Measurements from ENCODE around the gene NDN.

Gene NDN

GRCh38 chr15:23646165-23647000 lies 40.7 kb downstream of the NDN start:
- Histone ChIP-seq H3K27ac (no peak overlapping the region), H3K4me1 (ENCODE audit: control insufficient read depth in 1 of 2, insufficient read depth in 1 of 2, low read depth in 1 of 2, low read length in 1 of 2) (no peaks in the 10 kb centered on the region), H3K36me3 (no peaks in the 10 kb centered on the region), H3K9me3 (no peaks in the 10 kb centered on the region), H3K27me3 (peaks cover 36% of the 10 kb centered on the region), H3K4me3 (ENCODE audit: low read depth in 1 of 2, low read length in 1 of 2) (no peak overlapping the region)
- TF ChIP-seq, protein P1, sequence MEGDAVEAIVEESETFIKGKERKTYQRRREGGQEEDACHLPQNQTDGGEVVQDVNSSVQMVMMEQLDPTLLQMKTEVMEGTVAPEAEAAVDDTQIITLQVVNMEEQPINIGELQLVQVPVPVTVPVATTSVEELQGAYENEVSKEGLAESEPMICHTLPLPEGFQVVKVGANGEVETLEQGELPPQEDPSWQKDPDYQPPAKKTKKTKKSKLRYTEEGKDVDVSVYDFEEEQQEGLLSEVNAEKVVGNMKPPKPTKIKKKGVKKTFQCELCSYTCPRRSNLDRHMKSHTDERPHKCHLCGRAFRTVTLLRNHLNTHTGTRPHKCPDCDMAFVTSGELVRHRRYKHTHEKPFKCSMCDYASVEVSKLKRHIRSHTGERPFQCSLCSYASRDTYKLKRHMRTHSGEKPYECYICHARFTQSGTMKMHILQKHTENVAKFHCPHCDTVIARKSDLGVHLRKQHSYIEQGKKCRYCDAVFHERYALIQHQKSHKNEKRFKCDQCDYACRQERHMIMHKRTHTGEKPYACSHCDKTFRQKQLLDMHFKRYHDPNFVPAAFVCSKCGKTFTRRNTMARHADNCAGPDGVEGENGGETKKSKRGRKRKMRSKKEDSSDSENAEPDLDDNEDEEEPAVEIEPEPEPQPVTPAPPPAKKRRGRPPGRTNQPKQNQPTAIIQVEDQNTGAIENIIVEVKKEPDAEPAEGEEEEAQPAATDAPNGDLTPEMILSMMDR (IDR thresholded peaks at IDR 0.05): no peak

DNA sequence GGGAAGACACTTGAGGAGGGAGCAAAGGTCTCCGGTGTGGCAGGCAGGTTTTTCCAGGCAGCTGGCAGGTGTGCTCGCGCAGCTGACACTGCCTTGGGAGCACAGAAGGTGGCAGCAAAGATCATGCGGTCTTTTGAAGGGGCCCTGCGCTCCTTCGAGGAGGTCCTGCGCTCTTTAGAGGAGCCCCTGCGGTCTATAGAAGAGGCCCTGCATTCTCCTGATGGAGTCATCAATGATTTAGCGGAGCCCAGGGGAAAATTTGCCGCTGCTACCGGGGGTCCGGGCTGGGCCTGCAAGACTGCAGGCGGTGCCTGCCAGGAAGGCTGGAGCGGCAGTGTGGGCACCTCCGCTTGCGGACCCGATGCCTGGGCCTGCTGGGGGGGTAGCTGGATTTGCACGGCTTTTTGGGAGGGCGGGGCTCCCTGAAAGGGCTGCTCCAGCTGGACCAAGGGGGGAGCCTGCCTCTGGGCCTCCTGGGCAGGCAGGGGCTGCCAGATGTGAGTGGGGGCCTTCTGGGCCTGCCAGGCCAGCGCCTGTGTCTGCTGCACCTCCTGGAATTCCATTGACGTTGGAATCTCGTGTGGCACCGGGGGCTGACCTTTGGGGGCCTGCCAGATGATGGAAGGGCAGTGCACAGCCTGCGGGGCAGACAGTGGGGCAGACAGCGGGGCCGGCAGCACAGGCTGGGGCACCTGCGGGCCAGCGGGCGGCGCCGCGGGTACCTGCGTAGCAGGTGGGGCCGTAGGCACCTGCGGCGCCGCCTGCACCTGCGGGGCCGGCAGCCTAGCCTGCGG lies 41.5 kb downstream of the NDN start:
- H3K27me3 ChIP-seq: peaks cover 36% of the 10 kb centered on the region
- no peak overlapping the region for H3K4me3 ChIP-seq (ENCODE audit: low read depth in 1 of 2, low read length in 1 of 2)
- H3K9me3 ChIP-seq: no peaks in the 10 kb centered on the region
- H3K36me3 ChIP-seq: no peaks in the 10 kb centered on the region
- no peaks in the 10 kb centered on the region for H3K4me1 ChIP-seq (ENCODE audit: control insufficient read depth in 1 of 2, insufficient read depth in 1 of 2, low read depth in 1 of 2, low read length in 1 of 2)
- H3K27ac ChIP-seq: no peak overlapping the region
- TF ChIP-seq, protein P1 (IDR thresholded peaks at IDR 0.05): no peak

GRCh38 chr15:23644829-23645228 lies 42.3 kb downstream of the NDN start:
- TF ChIP-seq, protein P1 (IDR thresholded peaks at IDR 0.05): no peak
- Histone ChIP-seq H3K27me3 (peaks cover 33% of the 10 kb centered on the region), H3K9me3 (no peaks in the 10 kb centered on the region)

GRCh38 chr15:23642413-23643044 lies 44.6 kb downstream of the NDN start:
- Histone ChIP-seq H3K4me3 (ENCODE audit: low read depth in 1 of 2, low read length in 1 of 2) (no peak overlapping the region), H3K36me3 (no peaks in the 10 kb centered on the region), H3K27me3 (peaks cover 10% of the 10 kb centered on the region), H3K4me1 (ENCODE audit: control insufficient read depth in 1 of 2, insufficient read depth in 1 of 2, low read depth in 1 of 2, low read length in 1 of 2) (no peaks in the 10 kb centered on the region), H3K9me3 (no peaks in the 10 kb centered on the region), H3K27ac (no peak overlapping the region)
- TF ChIP-seq, protein P1 (IDR thresholded peaks at IDR 0.05): no peak

More at GRCh38 chr15:23644829-23645228, 42.3 kb downstream of the NDN start:
- Histone ChIP-seq H3K27ac (no peak overlapping the region), H3K36me3 (no peaks in the 10 kb centered on the region), H3K4me1 (ENCODE audit: control insufficient read depth in 1 of 2, insufficient read depth in 1 of 2, low read depth in 1 of 2, low read length in 1 of 2) (no peaks in the 10 kb centered on the region), H3K4me3 (ENCODE audit: low read depth in 1 of 2, low read length in 1 of 2) (no peak overlapping the region)
